Osteocyte (in vitro differentiated cells): Measurements from ENCODE around the gene LAMA5. TPM values are rescaled to one million over a fixed set of nuclear protein-coding genes. Genes with fewer than 3 reads are reported as not detected.

ENCODE experiments used
- DNase-seq: peaks from one replicate; pipeline ENCODE4 v3.0.0; 2021; ENCODE audit warnings: mixed read lengths; ENCODE audit not compliant: unreplicated experiment; ENCODE audit errors: extremely low spot score
- H3K27ac Mint-ChIP-seq: one replicate; pipeline ENCODE4 v1.8.0; 2021; ENCODE audit warnings: mild to moderate bottlenecking, mixed read lengths; ENCODE audit not compliant: unreplicated experiment
- H3K27me3 Mint-ChIP-seq: one replicate; pipeline ENCODE4 v1.8.0; 2021; ENCODE audit warnings: mixed read lengths; ENCODE audit not compliant: unreplicated experiment
- H3K36me3 Mint-ChIP-seq: one replicate; pipeline ENCODE4 v1.8.0; 2021; ENCODE audit warnings: mixed read lengths; ENCODE audit not compliant: unreplicated experiment
- H3K4me1 Mint-ChIP-seq: one replicate; pipeline ENCODE4 v1.8.0; 2021; ENCODE audit warnings: mixed read lengths; ENCODE audit not compliant: unreplicated experiment
- H3K4me3 Mint-ChIP-seq: one replicate; pipeline ENCODE4 v1.8.0; 2021; ENCODE audit warnings: mild to moderate bottlenecking, moderate library complexity, mixed read lengths; ENCODE audit not compliant: unreplicated experiment
- H3K9me3 Mint-ChIP-seq: one replicate; pipeline ENCODE4 v1.8.0; 2021; ENCODE audit warnings: mixed read lengths; ENCODE audit not compliant: unreplicated experiment
- CTCF ChIP-seq: fragments of 200-600 bp; sonication (generic); IDR thresholded peaks from 2 replicates; pipeline ENCODE4 v1.5.0; 2021; ENCODE audit warnings: antibody characterized with exemption, mild to moderate bottlenecking, moderate library complexity
- total RNA-seq: library from RNA; stranded (reverse); gene quantifications from 2 replicates; pipeline ENCODE4 v1.2.1, GENCODE V29; 2021

LAMA5 gene
- total RNA-seq, 1 donor from 2014 or later: 201 TPM

- TF ChIP-seq CTCF: no peak
- Mint-ChIP-seq H3K4me3 (no peak overlapping the region), H3K4me1 (peaks cover 19% of the 10 kb centered on the region), H3K27me3 (no peaks in the 10 kb centered on the region), H3K27ac (no peak overlapping the region), H3K9me3 (no peaks in the 10 kb centered on the region), H3K36me3 (no peaks in the 10 kb centered on the region)
- DNase-seq: no peak
Observed at GRCh38 chr20:62409086-62409853, 42.2 kb upstream of the LAMA5 start.

GRCh38 chr20:62408640-62409039 is 41.5 kb upstream of the LAMA5 start:
- DNase-seq: no peak
- Mint-ChIP-seq H3K27me3 (no peaks in the 10 kb centered on the region), H3K27ac (no peak overlapping the region), H3K4me3 (no peak overlapping the region), H3K9me3 (no peaks in the 10 kb centered on the region), H3K36me3 (no peaks in the 10 kb centered on the region), H3K4me1 (peaks cover 19% of the 10 kb centered on the region)
- TF ChIP-seq CTCF: no peak

- Mint-ChIP-seq H3K4me3 (no peak overlapping the region), H3K36me3 (no peaks in the 10 kb centered on the region), H3K27ac (no peak overlapping the region), H3K4me1 (peaks cover 19% of the 10 kb centered on the region), H3K27me3 (no peaks in the 10 kb centered on the region), H3K9me3 (no peaks in the 10 kb centered on the region)
- TF ChIP-seq CTCF: no peak
- no peak for DNase-seq
Observed at GRCh38 chr20:62408055-62408454, 40.9 kb upstream of the LAMA5 start.

- H3K4me3 Mint-ChIP-seq: peak within 1 kb of the TSS; percentile 68
- no peak within 1 kb of the TSS for H3K27ac Mint-ChIP-seq
- no peaks in the 10 kb centered on the region for H3K9me3 Mint-ChIP-seq
- DNase-seq: peak; percentile 96
- H3K27me3 Mint-ChIP-seq: no peaks in the 10 kb centered on the region
- TF ChIP-seq CTCF: no peak
- H3K36me3 Mint-ChIP-seq: no peaks in the 10 kb centered on the region
- H3K4me1 Mint-ChIP-seq: peaks cover 19% of the 10 kb centered on the region
Observed at GRCh38 chr20:62407221-62407992, 40.3 kb upstream of the LAMA5 start, which contains the start of gene CABLES2. TSS of gene CABLES2 (minus strand) at chr20:62407285. CDS start at chr20:62407276, 9 bp downstream.

- peak overlapping the region; percentile 68 for H3K4me3 Mint-ChIP-seq
- no peak overlapping the region for H3K27ac Mint-ChIP-seq
- no peak for TF ChIP-seq CTCF
- H3K9me3 Mint-ChIP-seq: no peaks in the 10 kb centered on the region
- no peaks in the 10 kb centered on the region for H3K27me3 Mint-ChIP-seq
- no peak for DNase-seq
- peaks cover 19% of the 10 kb centered on the region for H3K4me1 Mint-ChIP-seq
- H3K36me3 Mint-ChIP-seq: no peaks in the 10 kb centered on the region
Observed at GRCh38 chr20:62406635-62407176, 39.6 kb upstream of the LAMA5 start.
